Fibroblast of mammary gland (primary cell): ENCODE measurements around the gene RAB5B.

ENCODE experiments used
- DNase-seq: peaks from one replicate; pipeline ENCODE4 v3.0.0-alpha.2; 2010; ENCODE audit warnings: low read depth
- H3K4me3 ChIP-seq: 2 replicates; pipeline ENCODE4 v1.5.1; 2011; ENCODE audit warnings: low read depth, mild to moderate bottlenecking, low read length, moderate library complexity; ENCODE audit not compliant: control insufficient read depth
- TF ChIP-seq, protein P1 (sequence below): conservative IDR thresholded peaks from 2 replicates; pipeline ENCODE4 v1.5.1; 2011; ENCODE audit warnings: low read depth, low read length, inconsistent platforms; ENCODE audit not compliant: control insufficient read depth, insufficient read depth

RAB5B gene

DNA sequence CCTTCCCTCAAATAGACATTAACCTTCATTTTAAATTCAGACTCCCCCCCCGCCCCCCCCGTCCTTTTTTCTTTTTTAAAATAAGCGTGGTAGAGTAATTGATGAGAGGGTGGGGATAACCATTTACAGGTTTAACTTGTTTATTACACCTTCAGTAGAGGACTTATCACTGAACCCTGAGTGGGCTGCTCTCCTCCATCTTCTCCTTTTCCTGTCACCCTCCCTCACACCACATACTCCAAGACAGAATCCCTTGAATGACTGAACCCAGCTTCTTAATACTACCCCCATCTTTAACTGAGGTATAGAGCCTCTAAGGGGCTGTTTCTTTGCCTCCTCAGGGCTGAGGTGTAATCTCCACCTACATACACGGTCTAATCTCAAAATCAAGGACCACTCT, 43.3 kb downstream of the RAB5B start:
- TF ChIP-seq, protein P1, sequence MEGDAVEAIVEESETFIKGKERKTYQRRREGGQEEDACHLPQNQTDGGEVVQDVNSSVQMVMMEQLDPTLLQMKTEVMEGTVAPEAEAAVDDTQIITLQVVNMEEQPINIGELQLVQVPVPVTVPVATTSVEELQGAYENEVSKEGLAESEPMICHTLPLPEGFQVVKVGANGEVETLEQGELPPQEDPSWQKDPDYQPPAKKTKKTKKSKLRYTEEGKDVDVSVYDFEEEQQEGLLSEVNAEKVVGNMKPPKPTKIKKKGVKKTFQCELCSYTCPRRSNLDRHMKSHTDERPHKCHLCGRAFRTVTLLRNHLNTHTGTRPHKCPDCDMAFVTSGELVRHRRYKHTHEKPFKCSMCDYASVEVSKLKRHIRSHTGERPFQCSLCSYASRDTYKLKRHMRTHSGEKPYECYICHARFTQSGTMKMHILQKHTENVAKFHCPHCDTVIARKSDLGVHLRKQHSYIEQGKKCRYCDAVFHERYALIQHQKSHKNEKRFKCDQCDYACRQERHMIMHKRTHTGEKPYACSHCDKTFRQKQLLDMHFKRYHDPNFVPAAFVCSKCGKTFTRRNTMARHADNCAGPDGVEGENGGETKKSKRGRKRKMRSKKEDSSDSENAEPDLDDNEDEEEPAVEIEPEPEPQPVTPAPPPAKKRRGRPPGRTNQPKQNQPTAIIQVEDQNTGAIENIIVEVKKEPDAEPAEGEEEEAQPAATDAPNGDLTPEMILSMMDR: no peak
- H3K4me3 ChIP-seq: no peak overlapping the region
- no peak for DNase-seq

DNA sequence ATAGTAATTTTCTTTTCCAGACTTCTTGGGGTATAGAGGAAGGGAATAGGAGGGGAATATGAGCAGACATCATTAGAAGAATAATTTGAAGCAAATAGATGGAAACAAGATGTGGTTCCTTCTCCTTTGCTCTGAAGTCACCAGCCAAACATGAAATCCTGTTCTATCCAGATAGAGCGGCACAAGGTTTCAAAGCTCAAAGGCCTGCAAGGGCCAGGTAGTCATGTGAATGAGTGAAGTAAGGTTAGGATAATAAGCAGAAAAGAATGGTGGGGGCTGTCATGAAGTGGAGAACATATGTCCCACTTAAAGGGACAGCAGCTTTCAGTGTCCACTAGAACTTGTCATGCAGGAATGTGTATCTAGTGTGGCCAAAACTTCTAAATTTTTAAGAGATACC, 44.5 kb downstream of the RAB5B start:
- no peak overlapping the region for H3K4me3 ChIP-seq
- no peak for DNase-seq
- TF ChIP-seq, protein P1: no peak

DNA sequence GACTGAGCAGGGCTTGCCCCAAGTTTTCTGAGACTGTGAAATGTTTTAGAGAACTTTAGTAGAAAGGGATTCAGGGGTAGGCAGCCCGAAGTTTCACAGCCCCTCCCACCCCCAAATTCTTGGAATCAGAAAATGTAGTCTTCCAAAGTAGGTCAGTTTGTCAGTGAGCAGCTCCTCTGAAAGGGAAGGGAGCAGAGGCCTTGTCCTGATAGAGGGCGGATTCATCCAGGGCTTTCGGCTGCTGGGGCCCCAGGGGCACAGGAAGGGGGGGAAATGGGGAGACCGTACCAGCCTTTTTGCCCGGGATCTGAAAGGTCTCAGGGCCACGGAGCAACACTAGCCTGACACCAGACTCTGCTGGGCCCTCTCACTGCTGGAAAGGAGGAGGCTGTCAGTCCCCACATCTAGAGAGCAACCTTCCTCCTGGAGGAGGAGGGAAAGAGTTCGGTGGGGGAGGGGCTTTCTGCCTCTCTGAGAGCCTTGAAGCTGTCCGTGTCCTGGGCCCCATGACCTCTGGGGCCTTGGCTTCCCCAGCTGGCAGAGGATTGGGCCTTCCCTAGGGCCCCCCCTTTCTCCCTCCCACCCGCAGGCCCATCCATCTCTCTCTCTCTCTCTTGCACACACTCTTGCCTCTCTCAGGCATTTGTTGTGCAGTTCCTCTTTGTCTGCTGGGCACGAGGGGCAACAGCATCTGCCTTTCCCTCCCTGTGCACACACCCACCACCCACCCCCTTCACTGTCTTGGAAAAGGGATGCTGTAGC, 46.7 kb downstream of the RAB5B start, which contains the start of gene IKZF4:
TSS of gene IKZF4 (plus strand) at position 621 of the 762 bp plus-strand sequence. CDS start 451 bp downstream, outside the sequence.
- no peak for DNase-seq
- peak within 1 kb of the TSS; percentile 2 for H3K4me3 ChIP-seq
- TF ChIP-seq, protein P1: no peak

DNA sequence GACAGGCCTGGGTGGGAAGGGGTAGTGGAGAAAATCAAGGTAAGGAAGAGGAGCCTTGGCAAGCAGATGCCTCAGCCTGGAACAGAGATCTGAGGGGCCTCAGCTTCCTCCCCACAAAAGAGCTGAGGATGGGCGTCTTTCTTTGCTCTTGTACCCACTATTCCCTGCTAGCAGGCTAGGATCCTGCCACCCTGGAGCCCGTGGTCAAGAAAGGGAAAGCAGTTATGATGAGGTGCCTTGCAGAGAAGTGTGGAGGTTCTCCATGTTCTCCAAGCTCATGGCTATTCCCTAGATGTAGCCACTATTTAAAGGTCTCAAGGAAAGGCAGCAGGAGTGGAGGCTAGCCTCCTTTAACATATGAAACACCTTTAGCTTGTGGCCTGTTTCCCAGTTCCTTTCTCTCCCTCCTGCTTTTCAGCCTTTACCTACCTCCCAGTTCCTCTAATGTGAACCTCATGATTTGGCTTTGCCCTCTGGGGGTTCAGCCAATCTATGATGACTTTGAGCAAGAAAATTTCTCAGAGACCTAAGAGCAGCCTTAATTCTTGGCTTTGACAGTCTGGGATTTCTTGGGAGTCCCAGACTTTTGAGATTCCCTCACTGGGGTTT, 48.1 kb downstream of the RAB5B start:
- TF ChIP-seq, protein P1: no peak
- H3K4me3 ChIP-seq: no peak overlapping the region

DNA sequence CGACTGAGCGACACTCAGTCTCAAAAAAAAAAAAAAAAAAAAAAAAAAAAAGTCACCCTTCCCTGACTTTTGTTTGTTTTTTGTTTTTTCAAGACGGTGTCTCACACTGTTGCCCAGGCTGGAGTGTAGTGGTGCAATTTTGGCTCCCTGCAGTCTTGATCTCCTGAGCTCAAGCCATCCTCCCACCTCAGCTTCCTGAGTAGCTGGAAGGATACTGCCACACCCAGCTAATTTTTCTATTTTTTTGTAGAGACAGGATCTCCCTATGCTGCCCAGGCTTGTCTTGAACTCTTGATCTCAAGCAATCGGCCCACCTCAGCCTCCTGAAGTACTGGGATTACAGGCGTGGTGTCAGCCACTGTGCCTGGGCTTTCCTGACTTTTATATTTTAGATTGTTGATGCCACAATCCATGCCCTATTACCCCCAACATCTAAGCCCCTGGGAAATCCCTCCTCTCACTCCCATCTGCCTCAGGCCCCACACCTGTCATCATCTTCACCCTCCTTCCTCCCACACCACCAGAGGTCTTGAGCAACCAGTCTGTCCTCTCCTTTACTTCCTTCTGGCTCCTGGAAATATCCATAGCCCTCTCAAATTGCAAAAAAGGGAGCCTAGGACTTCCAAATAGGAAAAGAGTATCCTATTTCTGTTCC, 54.8 kb downstream of the RAB5B start:
- DNase-seq: no peak
- TF ChIP-seq, protein P1: no peak

More for the DNA sequence above, 48.1 kb downstream of the RAB5B start:
- DNase-seq: no peak

DNA sequence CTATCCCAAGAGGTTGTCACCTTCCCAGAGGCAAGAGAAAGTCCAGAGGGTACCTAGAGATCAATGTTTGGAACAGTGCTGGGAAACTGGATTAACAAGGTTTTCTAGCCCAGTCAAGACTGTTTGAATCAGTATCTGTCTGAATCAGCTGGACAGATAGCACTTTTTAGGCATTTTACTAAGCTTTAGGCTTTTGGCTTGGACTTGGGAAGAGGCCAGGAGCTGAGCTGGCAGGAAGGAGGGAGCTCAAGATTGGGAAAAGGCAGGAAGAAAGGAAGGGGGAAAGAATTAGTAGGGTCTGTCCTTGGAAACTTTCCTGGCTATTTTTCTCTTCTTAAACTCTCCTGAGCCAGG, 55.3 kb downstream of the RAB5B start:
- TF ChIP-seq, protein P1: no peak
- DNase-seq: peak; percentile 74
- H3K4me3 ChIP-seq: no peak overlapping the region

More for the DNA sequence above, 54.8 kb downstream of the RAB5B start:
- H3K4me3 ChIP-seq: no peak overlapping the region
